ENCODE measurements around the gene TBC1D4.

The TBC1D4 gene

GRCh38 chr13:75469047-75469446 lies 12.9 kb downstream of the TBC1D4 start:
- DNase-seq (ENCODE audit: extremely low spot score), result peak; percentile 86
- CTCF ChIA-PET, result interaction anchor here (0.9 to 3.9 kb wide), 4 partner anchors 10 to 96 kb away, joined by 3 to 24 read pairs (median 10); partner anchors contain the start of gene TBC1D4

GRCh38 chr13:75468602-75469001 lies 13.4 kb downstream of the TBC1D4 start:
- TF ChIP-seq HDGF (IDR thresholded peaks at IDR 0.05; ENCODE audit: borderline replicate concordance), result no peak
- TF ChIP-seq L3MBTL2 (conservative IDR thresholded peaks at IDR 0.05), result peak; percentile 36; the same call in 1 of the 2 replicates
- TF ChIP-seq ARNT (IDR thresholded peaks at IDR 0.05), result peak; percentile 76; the same call in 1 of the 2 replicates
- TF ChIP-seq FOXA1 (IDR thresholded peaks at IDR 0.05), result no peak
- DNase-seq (ENCODE audit: extremely low spot score), result no peak
- CTCF ChIA-PET, result interaction anchor here (0.6 to 3.9 kb wide), 5 partner anchors 10 to 1764 kb away, joined by 3 to 24 read pairs (median 7); partner anchors contain the start of gene TBC1D4
- POLR2A ChIA-PET, result interaction anchor here (1.9 kb wide), 1 partner anchor 13 kb away, joined by 6 read pairs; the partner anchor contains the start of gene TBC1D4

More at GRCh38 chr13:75469047-75469446, 12.9 kb downstream of the TBC1D4 start:
- TF ChIP-seq PKNOX1 (IDR thresholded peaks at IDR 0.05) (peak; percentile 81), ZNF384 (IDR thresholded peaks at IDR 0.05) (no peak)
- POLR2A ChIA-PET, result interaction anchor here (0.7 to 1.9 kb wide), 2 partner anchors 10 to 13 kb away, joined by 3 to 6 read pairs; partner anchors contain the start of gene TBC1D4

- TF ChIP-seq HDGF (IDR thresholded peaks at IDR 0.05; ENCODE audit: borderline replicate concordance), result no peak
- no peak for TF ChIP-seq LEF1 (IDR thresholded peaks at IDR 0.05; ENCODE audit: borderline replicate concordance)
- TF ChIP-seq SP1 (IDR thresholded peaks at IDR 0.05), result no peak
- no peak for TF ChIP-seq FOXK2 (IDR thresholded peaks at IDR 0.05)
- no peak for TF ChIP-seq SUZ12 (IDR thresholded peaks at IDR 0.05)
- no peak for TF ChIP-seq NFRKB (IDR thresholded peaks at IDR 0.05)
- no peak for TF ChIP-seq TARDBP (IDR thresholded peaks at IDR 0.05)
- no peak for TF ChIP-seq ARNT (IDR thresholded peaks at IDR 0.05)
- TF ChIP-seq FOXM1 (IDR thresholded peaks at IDR 0.05; ENCODE audit: borderline replicate concordance), result no peak
- TF ChIP-seq L3MBTL2 (conservative IDR thresholded peaks at IDR 0.05), result no peak
- POLR2A ChIA-PET, result interaction anchor here (1.9 kb wide), 1 partner anchor 14 kb away, joined by 6 read pairs; the partner anchor contains the start of gene TBC1D4
- no peak for DNase-seq (ENCODE audit: extremely low spot score)
- CTCF ChIA-PET, result interaction anchor here (0.6 to 3.9 kb wide), 7 partner anchors 9 to 1764 kb away, joined by 3 to 24 read pairs (median 4); partner anchors contain the start of gene TBC1D4
These were observed 13.9 kb downstream of the TBC1D4 start for GRCh38 chr13:75468098-75468497.

- TF ChIP-seq LEF1 (IDR thresholded peaks at IDR 0.05; ENCODE audit: borderline replicate concordance) (no peak), ELF4 (IDR thresholded peaks at IDR 0.05) (no peak), PKNOX1 (IDR thresholded peaks at IDR 0.05) (no peak), SUZ12 (IDR thresholded peaks at IDR 0.05) (no peak), ZNF384 (IDR thresholded peaks at IDR 0.05) (no peak), FOXA1 (IDR thresholded peaks at IDR 0.05) (no peak), ARNT (IDR thresholded peaks at IDR 0.05) (no peak), BHLHE40 (IDR thresholded peaks at IDR 0.05; ENCODE audit: borderline replicate concordance) (no peak), SP1 (IDR thresholded peaks at IDR 0.05) (no peak), HDGF (IDR thresholded peaks at IDR 0.05; ENCODE audit: borderline replicate concordance) (no peak), FOXM1 (IDR thresholded peaks at IDR 0.05; ENCODE audit: borderline replicate concordance) (no peak), CTBP1 (IDR thresholded peaks at IDR 0.05; ENCODE audit: borderline replicate concordance) (no peak)
- DNase-seq (ENCODE audit: extremely low spot score), result no peak
- CTCF ChIA-PET, result interaction anchor here (1.0 to 3.9 kb wide), 4 partner anchors 10 to 35 kb away, joined by 3 to 24 read pairs (median 4); partner anchors contain the start of gene TBC1D4
- POLR2A ChIA-PET, result no interaction called here
These were observed 14.8 kb downstream of the TBC1D4 start for GRCh38 chr13:75467040-75467728.

- POLR2A ChIA-PET, result no interaction called here
These were observed 16.7 kb downstream of the TBC1D4 start for GRCh38 chr13:75465236-75465635.

GRCh38 chr13:75461314-75461713 lies 20.7 kb downstream of the TBC1D4 start:
- POLR2A ChIA-PET, result no interaction called here
- TF ChIP-seq FOXK2 (IDR thresholded peaks at IDR 0.05), result no peak
- no peak for TF ChIP-seq ZNF384 (IDR thresholded peaks at IDR 0.05)
- no peak for TF ChIP-seq ARNT (IDR thresholded peaks at IDR 0.05)
- no peak for TF ChIP-seq NFRKB (IDR thresholded peaks at IDR 0.05)
- TF ChIP-seq SUZ12 (IDR thresholded peaks at IDR 0.05), result no peak
- TF ChIP-seq ELF4 (IDR thresholded peaks at IDR 0.05), result no peak
- no peak for TF ChIP-seq FOXA1 (IDR thresholded peaks at IDR 0.05)
- TF ChIP-seq L3MBTL2 (conservative IDR thresholded peaks at IDR 0.05), result no peak
- no peak for TF ChIP-seq SP1 (IDR thresholded peaks at IDR 0.05)
- TF ChIP-seq LEF1 (IDR thresholded peaks at IDR 0.05; ENCODE audit: borderline replicate concordance), result no peak
- no peak for TF ChIP-seq PKNOX1 (IDR thresholded peaks at IDR 0.05)
- no peak for TF ChIP-seq CTBP1 (IDR thresholded peaks at IDR 0.05; ENCODE audit: borderline replicate concordance)
- TF ChIP-seq FOXM1 (IDR thresholded peaks at IDR 0.05; ENCODE audit: borderline replicate concordance), result no peak
- TF ChIP-seq TARDBP (IDR thresholded peaks at IDR 0.05), result no peak
- TF ChIP-seq HDGF (IDR thresholded peaks at IDR 0.05; ENCODE audit: borderline replicate concordance), result no peak
- TF ChIP-seq BHLHE40 (IDR thresholded peaks at IDR 0.05; ENCODE audit: borderline replicate concordance), result no peak
- CTCF ChIA-PET, result no interaction called here
- no peak for DNase-seq (ENCODE audit: extremely low spot score)

More at GRCh38 chr13:75465236-75465635, 16.7 kb downstream of the TBC1D4 start:
- CTCF ChIA-PET, result interaction anchor here (0.6 kb wide), 1 partner anchor 99 kb away, joined by 3 read pairs; no protein-coding TSS in a partner anchor
- no peak for DNase-seq (ENCODE audit: extremely low spot score)
- TF ChIP-seq FOXK2 (IDR thresholded peaks at IDR 0.05) (no peak), L3MBTL2 (conservative IDR thresholded peaks at IDR 0.05) (no peak), FOXA1 (IDR thresholded peaks at IDR 0.05) (no peak)

Data from HEK293T (cell line).